Measurements from ENCODE around the gene VPS51.
A peak's percentile ranks its signal among the peaks of the same experiment; 100 is the strongest.

Gene VPS51

GRCh38 chr11:65095974-65096806, at the start of gene VPS51:
Gene VPS51 (plus strand): TSS chr11:65096214. CDS start chr11:65096251, 37 bp downstream.
- no peak within 1 kb of the TSS for H3K27ac ChIP-seq (ENCODE audit: low read length)
- no peaks in the 10 kb centered on the region for H3K27me3 ChIP-seq (ENCODE audit: insufficient read depth, low read length)
- peak within 1 kb of the TSS; percentile 73 for H3K9ac ChIP-seq (ENCODE audit: low read depth, low read length)
- no peaks in the 10 kb centered on the region for H3K9me3 ChIP-seq (ENCODE audit: insufficient read depth, low read depth, low read length)
- peaks cover 17% of the 10 kb centered on the region for H3K36me3 ChIP-seq (ENCODE audit: insufficient read depth, low read depth, low read length)
- H3K4me3 ChIP-seq (ENCODE audit: low read length): peak within 1 kb of the TSS; percentile 81
- 0 out of 2 replicates have a peak, but pooled peaks cover 4% of the 10 kb centered on the region for H3K4me1 ChIP-seq (ENCODE audit: insufficient read depth, low read length)

GRCh38 chr11:65047581-65048422, 48.2 kb upstream of the VPS51 start:
- Histone ChIP-seq H3K27me3 (ENCODE audit: insufficient read depth, low read length) (peaks cover 4% of the 10 kb centered on the region; the same call in 1 of the 2 replicates), H3K4me1 (ENCODE audit: insufficient read depth, low read length) (no peaks in the 10 kb centered on the region), H3K9me3 (ENCODE audit: insufficient read depth, low read depth, low read length) (no peaks in the 10 kb centered on the region), H3K4me3 (ENCODE audit: low read length) (peak overlapping the region; percentile 43; the same call in 1 of the 2 replicates), H3K36me3 (ENCODE audit: insufficient read depth, low read depth, low read length) (peaks cover 22% of the 10 kb centered on the region), H3K9ac (ENCODE audit: low read depth, low read length) (no peak overlapping the region), H3K27ac (ENCODE audit: low read length) (no peak overlapping the region)

DNA sequence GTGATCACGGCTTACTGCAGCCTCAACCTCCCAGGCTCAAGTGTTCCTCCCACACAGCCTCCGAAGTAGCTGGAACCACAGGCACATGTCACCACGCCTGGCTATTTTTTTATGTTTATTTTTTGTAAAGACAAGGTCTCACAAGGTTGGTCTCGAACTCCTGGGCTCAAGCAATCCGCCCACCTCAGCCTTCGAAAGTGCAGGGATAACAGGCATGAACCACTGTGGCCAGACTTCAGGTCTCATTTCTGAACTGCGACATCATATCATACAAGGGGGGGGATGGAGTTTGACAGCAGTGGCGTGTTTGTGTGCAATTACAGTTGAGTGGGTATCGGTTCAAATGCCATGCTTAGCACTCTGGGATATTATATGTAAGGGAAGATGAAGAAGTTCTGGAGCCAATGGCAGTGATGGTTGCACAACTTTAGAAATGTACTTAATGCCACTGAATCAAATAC, 44.6 kb upstream of the VPS51 start:
- Histone ChIP-seq H3K27me3 (ENCODE audit: insufficient read depth, low read length) (peaks cover 4% of the 10 kb centered on the region; the same call in 1 of the 2 replicates), H3K4me1 (ENCODE audit: insufficient read depth, low read length) (no peaks in the 10 kb centered on the region), H3K4me3 (ENCODE audit: low read length) (no peak overlapping the region), H3K9me3 (ENCODE audit: insufficient read depth, low read depth, low read length) (no peaks in the 10 kb centered on the region), H3K9ac (ENCODE audit: low read depth, low read length) (no peak overlapping the region), H3K27ac (ENCODE audit: low read length) (no peak overlapping the region), H3K36me3 (ENCODE audit: insufficient read depth, low read depth, low read length) (no peaks in the 10 kb centered on the region)

GRCh38 chr11:65053827-65054508, 42.0 kb upstream of the VPS51 start:
- Histone ChIP-seq H3K9ac (ENCODE audit: low read depth, low read length) (no peak overlapping the region), H3K27me3 (ENCODE audit: insufficient read depth, low read length) (no peaks in the 10 kb centered on the region), H3K9me3 (ENCODE audit: insufficient read depth, low read depth, low read length) (no peaks in the 10 kb centered on the region), H3K4me1 (ENCODE audit: insufficient read depth, low read length) (no peaks in the 10 kb centered on the region), H3K27ac (ENCODE audit: low read length) (no peak overlapping the region), H3K36me3 (ENCODE audit: insufficient read depth, low read depth, low read length) (no peaks in the 10 kb centered on the region), H3K4me3 (ENCODE audit: low read length) (no peak overlapping the region)

DNA sequence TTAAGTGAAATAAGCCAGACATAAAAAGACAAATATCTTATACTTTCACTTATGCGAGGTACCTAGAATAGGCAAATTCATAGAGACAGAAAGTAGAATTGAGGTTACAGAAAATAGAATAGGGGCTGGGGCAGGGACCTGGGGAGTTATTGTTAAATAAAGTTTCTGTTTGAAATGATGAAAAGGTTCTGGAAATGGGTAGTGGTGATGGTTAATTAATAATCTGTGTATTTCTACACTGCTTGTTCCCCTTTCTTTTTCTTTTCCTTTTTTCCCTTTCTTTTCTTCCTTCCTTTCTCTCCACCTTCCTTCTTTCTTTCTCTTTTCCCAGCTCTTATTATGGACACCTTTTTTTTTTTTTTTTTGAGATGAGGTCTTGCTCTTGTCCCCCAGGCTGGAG, 40.5 kb upstream of the VPS51 start:
- H3K9me3 ChIP-seq (ENCODE audit: insufficient read depth, low read depth, low read length): no peaks in the 10 kb centered on the region
- H3K4me1 ChIP-seq (ENCODE audit: insufficient read depth, low read length): no peaks in the 10 kb centered on the region
- no peak overlapping the region for H3K27ac ChIP-seq (ENCODE audit: low read length)
- H3K27me3 ChIP-seq (ENCODE audit: insufficient read depth, low read length): no peaks in the 10 kb centered on the region
- no peak overlapping the region for H3K9ac ChIP-seq (ENCODE audit: low read depth, low read length)
- no peak overlapping the region for H3K4me3 ChIP-seq (ENCODE audit: low read length)
- no peaks in the 10 kb centered on the region for H3K36me3 ChIP-seq (ENCODE audit: insufficient read depth, low read depth, low read length)

DNA sequence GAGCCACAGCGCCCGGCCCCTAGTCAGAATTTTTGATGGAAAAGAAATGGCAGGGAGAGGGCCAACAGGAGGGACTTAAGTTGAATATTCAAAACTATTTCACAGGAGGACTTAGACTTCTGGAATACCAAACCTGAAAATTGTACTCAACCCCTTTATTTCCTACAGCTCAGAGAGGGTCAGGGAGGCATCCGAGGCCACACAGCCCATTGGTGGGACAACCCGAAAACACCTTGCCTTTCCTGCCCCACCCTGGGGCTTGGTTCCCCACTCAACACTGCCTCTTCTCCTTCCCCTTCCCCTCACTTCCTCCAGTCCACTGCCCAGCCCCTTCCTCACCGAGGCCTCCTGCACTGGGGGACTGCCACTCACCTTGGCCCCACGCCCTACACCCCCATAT, 39.0 kb upstream of the VPS51 start:
- no peaks in the 10 kb centered on the region for H3K9me3 ChIP-seq (ENCODE audit: insufficient read depth, low read depth, low read length)
- H3K36me3 ChIP-seq (ENCODE audit: insufficient read depth, low read depth, low read length): no peaks in the 10 kb centered on the region
- H3K9ac ChIP-seq (ENCODE audit: low read depth, low read length): no peak overlapping the region
- H3K4me1 ChIP-seq (ENCODE audit: insufficient read depth, low read length): no peaks in the 10 kb centered on the region
- no peak overlapping the region for H3K4me3 ChIP-seq (ENCODE audit: low read length)
- no peaks in the 10 kb centered on the region for H3K27me3 ChIP-seq (ENCODE audit: insufficient read depth, low read length)
- H3K27ac ChIP-seq (ENCODE audit: low read length): no peak overlapping the region

- H3K36me3 ChIP-seq (ENCODE audit: insufficient read depth, low read depth, low read length): no peaks in the 10 kb centered on the region
- H3K27ac ChIP-seq (ENCODE audit: low read length): no peak overlapping the region
- no peak overlapping the region for H3K4me3 ChIP-seq (ENCODE audit: low read length)
- no peaks in the 10 kb centered on the region for H3K9me3 ChIP-seq (ENCODE audit: insufficient read depth, low read depth, low read length)
- H3K27me3 ChIP-seq (ENCODE audit: insufficient read depth, low read length): no peaks in the 10 kb centered on the region
- H3K9ac ChIP-seq (ENCODE audit: low read depth, low read length): no peak overlapping the region
- no peaks in the 10 kb centered on the region for H3K4me1 ChIP-seq (ENCODE audit: insufficient read depth, low read length)
Observed at GRCh38 chr11:65057526-65057925, 38.5 kb upstream of the VPS51 start.

- Histone ChIP-seq H3K27ac (ENCODE audit: low read length) (no peak overlapping the region), H3K4me1 (ENCODE audit: insufficient read depth, low read length) (no peaks in the 10 kb centered on the region), H3K36me3 (ENCODE audit: insufficient read depth, low read depth, low read length) (no peaks in the 10 kb centered on the region)
Observed at GRCh38 chr11:65058012-65058411, 38.0 kb upstream of the VPS51 start.

GRCh38 chr11:65058419-65059054, 37.5 kb upstream of the VPS51 start, which contains the start of gene NAALADL1:
Gene NAALADL1 (minus strand): TSS chr11:65058553. CDS start chr11:65058521, 32 bp downstream.
- Histone ChIP-seq H3K27ac (ENCODE audit: low read length) (no peak within 1 kb of the TSS), H3K4me1 (ENCODE audit: insufficient read depth, low read length) (no peaks in the 10 kb centered on the region), H3K4me3 (ENCODE audit: low read length) (no peak within 1 kb of the TSS), H3K27me3 (ENCODE audit: insufficient read depth, low read length) (no peaks in the 10 kb centered on the region), H3K9ac (ENCODE audit: low read depth, low read length) (no peak within 1 kb of the TSS; the same call in 1 of the 2 replicates), H3K36me3 (ENCODE audit: insufficient read depth, low read depth, low read length) (no peaks in the 10 kb centered on the region), H3K9me3 (ENCODE audit: insufficient read depth, low read depth, low read length) (no peaks in the 10 kb centered on the region)

More at GRCh38 chr11:65058012-65058411, 38.0 kb upstream of the VPS51 start:
- H3K9ac ChIP-seq (ENCODE audit: low read depth, low read length): no peak overlapping the region
- no peak overlapping the region for H3K4me3 ChIP-seq (ENCODE audit: low read length)
- no peaks in the 10 kb centered on the region for H3K9me3 ChIP-seq (ENCODE audit: insufficient read depth, low read depth, low read length)
- H3K27me3 ChIP-seq (ENCODE audit: insufficient read depth, low read length): no peaks in the 10 kb centered on the region

GRCh38 chr11:65059523-65059922, 36.5 kb upstream of the VPS51 start:
- Histone ChIP-seq H3K4me1 (ENCODE audit: insufficient read depth, low read length) (no peaks in the 10 kb centered on the region), H3K36me3 (ENCODE audit: insufficient read depth, low read depth, low read length) (no peaks in the 10 kb centered on the region), H3K4me3 (ENCODE audit: low read length) (no peak overlapping the region), H3K9me3 (ENCODE audit: insufficient read depth, low read depth, low read length) (no peaks in the 10 kb centered on the region), H3K27ac (ENCODE audit: low read length) (no peak overlapping the region), H3K27me3 (ENCODE audit: insufficient read depth, low read length) (no peaks in the 10 kb centered on the region), H3K9ac (ENCODE audit: low read depth, low read length) (no peak overlapping the region; the same call in 1 of the 2 replicates)

Data from iPS-20b (cell line).